Measurements from ENCODE around the gene ANKRD13A. TPM values are rescaled to one million over a fixed set of nuclear protein-coding genes. Genes with fewer than 3 reads are reported as not detected.

ANKRD13A gene
- total RNA-seq (2022; extraction: Qiagen RNA extraction) = 14.9 to 19.8 TPM (median 18.1 TPM) in 5 replicates

GRCh38 chr12:109998904-109999648 is at the start of gene ANKRD13A:
Gene ANKRD13A (plus strand): TSS chr12:109999430. CDS start chr12:109999689, 259 bp downstream.

GRCh38 chr12:109995686-109996482 is 3.3 kb upstream of the ANKRD13A start, which contains the start of gene GIT2:
Gene GIT2 (minus strand): TSS chr12:109996368. CDS start chr12:109996224, 144 bp downstream.

GRCh38 chr12:110048242-110049027 is 49.2 kb downstream of the ANKRD13A start, which contains the start of gene C12orf76:
Gene C12orf76 (minus strand): TSS chr12:110048522. CDS start chr12:110048495, 27 bp downstream.

Other genes with a start within 250 kb of the ANKRD13A start
- 0.06 to 0.26 TPM (median 0.14 TPM) in 5 replicates for gene TRPV4, start 166.0 kb upstream of the ANKRD13A start, total RNA-seq (2022; extraction: Qiagen RNA extraction)
- gene GLTP, start 118.9 kb upstream of the ANKRD13A start, total RNA-seq (2022; extraction: Qiagen RNA extraction) = 19.4 to 22.2 TPM (median 20.2 TPM) in 5 replicates
- gene TCHP, start 99.2 kb upstream of the ANKRD13A start, total RNA-seq (2022; extraction: Qiagen RNA extraction) = 13.4 to 17.0 TPM (median 15.8 TPM) in 5 replicates
- 17.4 to 21.1 TPM (median 19.5 TPM) in 5 replicates for gene GIT2, start 3.1 kb upstream of the ANKRD13A start, total RNA-seq (2022; extraction: Qiagen RNA extraction)
- 6.5 to 8.5 TPM (median 7.3 TPM) in 5 replicates for gene C12orf76, start 49.1 kb downstream of the ANKRD13A start, total RNA-seq (2022; extraction: Qiagen RNA extraction)
- 13.2 to 21.3 TPM (median 18.8 TPM) in 5 replicates for gene IFT81, start 124.9 kb downstream of the ANKRD13A start, total RNA-seq (2022; extraction: Qiagen RNA extraction)

All from A549 treated with Mapracorat at 1 μM for 4 hours (cell line).